GM12878 (cell line): ENCODE measurements around the gene KLF9. TPM values are rescaled to one million over a fixed set of nuclear protein-coding genes. Genes with fewer than 3 reads are reported as not detected.
A peak's percentile ranks its signal among the peaks of the same experiment; 100 is the strongest.

Experiments
- ATAC-seq: fragments of 200-7000 bp; cut with Tn5 transposase; 3 replicates; pipeline ENCODE4 v1.9.1; 2020; ENCODE audit warnings: mild to moderate bottlenecking, moderate library complexity
- BruUV-seq: library from RNA; stranded (reverse); fragments of 400-500 nt; replicated peaks from 2 replicates; lab custom pipeline; 2021; lab: Mats Ljungman, UMichigan
- CTCF ChIA-PET: fragments of 300-600 bp; sonication (Branson Sonifier 250); formaldehyde crosslinking; extraction: SDS; loops from one replicate; lab custom pipeline; 2021; ENCODE audit warnings: inconsistent platforms; lab: Yijun Ruan, JAX
- POLR2A ChIA-PET: fragments of 350-600 bp; formaldehyde crosslinking; extraction: SDS; loops from one replicate; lab custom pipeline; 2021; ENCODE audit warnings: inconsistent platforms; lab: Charles Lee
- RAD21 ChIA-PET: fragments of 300-600 bp; sonication (Branson Sonifier 250); formaldehyde crosslinking; loops from one replicate; lab custom pipeline; 2023; ENCODE audit warnings: antibody characterized with exemption; ENCODE audit not compliant: unreplicated experiment; lab: Charles Lee
- SMC1A ChIA-PET: fragments of 300-600 bp; sonication (Branson Sonifier 250); formaldehyde crosslinking; loops from one replicate; lab custom pipeline; 2023; ENCODE audit not compliant: unreplicated experiment, uncharacterized antibody; lab: Charles Lee
- DNase-seq: peaks from one replicate; pipeline ENCODE4 v3.0.0-alpha.2; 2011; ENCODE audit warnings: low read depth, low spot score
- FAIRE-seq: peaks from 3 replicates; lab custom pipeline; 2011; peaks lifted over from hg19 to GRCh38; lab: Jason Lieb, UNC
- H2AFZ ChIP-seq: 2 replicates; pipeline ENCODE4 v1.6.0; 2011; ENCODE audit warnings: low read depth, low read length, control low read depth; ENCODE audit not compliant: control insufficient read depth
- H3K27ac ChIP-seq: 2 replicates; pipeline ENCODE4 v1.5.1; 2011; ENCODE audit warnings: control low read depth; ENCODE audit not compliant: control insufficient read depth, insufficient read depth
- H3K27me3 ChIP-seq, 2 experiments: replicated peaks in 1 of 2; 2 replicates each; pipeline versions ENCODE4 v1.6.0 to v1.6.1; 2011; ENCODE audit warnings: low read length in 1 of 2; ENCODE audit not compliant: control insufficient read depth in 2 of 2, insufficient read depth in 2 of 2
- H3K36me3 ChIP-seq, 2 experiments: 2 replicates each; pipeline ENCODE4 v1.5.1; 2011; ENCODE audit warnings: low read length in 1 of 2; ENCODE audit not compliant: control insufficient read depth in 2 of 2, insufficient read depth in 2 of 2
- H3K4me1 ChIP-seq: 2 replicates; pipeline ENCODE4 v1.6.1; 2011; ENCODE audit warnings: mild to moderate bottlenecking, low read length, moderate library complexity, mixed read lengths; ENCODE audit not compliant: control insufficient read depth, insufficient read depth
- H3K4me2 ChIP-seq: 2 replicates; pipeline ENCODE4 v1.6.0; 2011; ENCODE audit warnings: control low read depth; ENCODE audit not compliant: control insufficient read depth, insufficient read depth
- H3K4me3 ChIP-seq: fragments of 200-600 bp; sonication (generic); 2 replicates; pipeline ENCODE4 v1.5.1; 2016
- H3K79me2 ChIP-seq: 2 replicates; pipeline ENCODE4 v1.6.0; 2011; ENCODE audit warnings: low read length; ENCODE audit not compliant: control insufficient read depth, insufficient read depth
- H3K9ac ChIP-seq: 2 replicates; pipeline ENCODE4 v1.8.0; 2011; ENCODE audit warnings: low read length, control low read depth, mixed read lengths; ENCODE audit not compliant: control insufficient read depth, insufficient read depth
- H3K9me3 ChIP-seq: replicated peaks from 3 replicates; pipeline ENCODE4 v1.5.1; 2011; ENCODE audit warnings: mild to moderate bottlenecking, low read length; ENCODE audit not compliant: control insufficient read depth, insufficient read depth
- H4K20me1 ChIP-seq: 2 replicates; pipeline ENCODE4 v1.6.0; 2011; ENCODE audit not compliant: control insufficient read depth, insufficient read depth
- CEBPZ ChIP-seq: fragments of 150-350 bp; IDR thresholded peaks from 2 replicates; pipeline ENCODE4 v1.6.1; 2016; ENCODE audit warnings: low read depth, low read length
- EP300 ChIP-seq, 2 experiments: fragments of 150-350 bp in 1 of 2; IDR thresholded peaks; 2 replicates each; pipeline ENCODE4 v1.6.1; 2011 to 2012; ENCODE audit warnings: low read depth in 2 of 2, low read length in 2 of 2, borderline replicate concordance in 1 of 2, improper control_type of control experiment in 1 of 2, inconsistent platforms in 1 of 2; ENCODE audit not compliant: control insufficient read depth in 1 of 2
- ETV6 ChIP-seq, 2 experiments: fragments of 450-650 bp in 1 of 2; IDR thresholded peaks in 1 of 2; conservative IDR thresholded peaks in 1 of 2; 2 replicates each; pipeline ENCODE4 v1.6.1; 2014; ENCODE audit warnings: antibody characterized with exemption in 1 of 2, borderline replicate concordance in 1 of 2, low read depth in 1 of 2, mild to moderate bottlenecking in 1 of 2, moderate library complexity in 1 of 2
- HDAC6 ChIP-seq: fragments of 200-600 bp; sonication (generic); IDR thresholded peaks from one replicate; pipeline ENCODE4 v1.8.0; 2017; ENCODE audit warnings: antibody characterized with exemption; ENCODE audit not compliant: unreplicated experiment
- IKZF2 ChIP-seq, 2 experiments: fragments of 450-650 bp; IDR thresholded peaks; 2 replicates each; pipeline ENCODE4 v1.6.1; 2017; ENCODE audit warnings: mild to moderate bottlenecking in 2 of 2, moderate library complexity in 2 of 2
- MTA2 ChIP-seq: fragments of 450-650 bp; IDR thresholded peaks from 2 replicates; pipeline ENCODE4 v1.6.1; 2016; ENCODE audit warnings: low read depth, mild to moderate bottlenecking, moderate library complexity
- NR2C1 ChIP-seq: fragments of 450-650 bp; IDR thresholded peaks from 2 replicates; pipeline ENCODE4 v1.6.1; 2017; ENCODE audit warnings: antibody characterized with exemption, mild to moderate bottlenecking, moderate library complexity
- POLR2AphosphoS5 ChIP-seq: IDR thresholded peaks from 2 replicates; pipeline ENCODE4 v1.6.1; 2011; ENCODE audit warnings: mild to moderate bottlenecking, low read length, inconsistent platforms
- RELA ChIP-seq: fragments of 450-650 bp; IDR thresholded peaks from 2 replicates; pipeline ENCODE4 v1.8.0; 2014; ENCODE audit warnings: borderline replicate concordance; ENCODE audit not compliant: partially characterized antibody
- ZBTB33 ChIP-seq: fragments of 450-650 bp; IDR thresholded peaks from 2 replicates; pipeline ENCODE4 v1.6.1; 2017; ENCODE audit warnings: mild to moderate bottlenecking
- ZBTB4 ChIP-seq: fragments of 450-650 bp; formaldehyde crosslinking; IDR thresholded peaks from 2 replicates; pipeline ENCODE4 v1.4.0; 2022; ENCODE audit warnings: mild to moderate bottlenecking, moderate library complexity
- WGBS: methylation state at CpG from one replicate; pipeline ENCODE4 v1.1.6; 2016; ENCODE audit warnings: low lambda C conversion rate; ENCODE audit not compliant: insufficient replicate concordance, insufficient coverage; ENCODE audit errors: missing lambda C conversion rate; 5-methylcytosine and 5-hydroxymethylcytosine counted together
- in situ Hi-C: fragments of 300-500 bp; cut with MboI; formaldehyde crosslinking; loops from 9 replicates; pipeline ENCODE4 v1.14.3; 2018; ENCODE audit warnings: mixed read lengths
- intact Hi-C: fragments of 100-400 bp; cut with micrococcal nuclease; formaldehyde crosslinking; loops from one replicate; pipeline ENCODE4 v1.14.2; 2022; ENCODE audit not compliant: unreplicated experiment
- polyA plus RNA-seq, 11 experiments: library from polyadenylated mRNA; depleted of rRNA in 4 of 11; unstranded in 6 of 11; stranded (reverse) in 5 of 11; fragments of >200 nt; fragmentation: Nextera tagmentation in 4 of 11; fragmentation: Illumina TruSeq in 1 of 11; extraction: Ambion mirVana in 4 of 11; extraction: Trizol in 1 of 11; gene quantifications; 1 replicate in 1 of 11; 2 replicates in 10 of 11; pipeline versions ENCODE4 v1.2.1 to v1.2.3, GENCODE V29; 2011 to 2016; ENCODE audit warnings: inconsistent platforms in 2 of 11, missing spikeins in 2 of 11, low read depth in 1 of 11
- total RNA-seq, 4 experiments: library from RNA; depleted of rRNA in 3 of 4; stranded (reverse); fragments of >200 nt in 3 of 4; fragmentation: Illumina TruSeq in 1 of 4; extraction: Trizol in 1 of 4; gene quantifications; 2 replicates each; pipeline versions ENCODE4 v1.2.1 to v1.2.3, GENCODE V29; 2013 to 2021

The KLF9 gene
- total and polyA plus RNA-seq, 10 of the 15 experiments (the other 5 are each of a cell fraction or from before 2014, with no cell fraction given): 0.09 to 0.96 (median 0.83) TPM

- in situ Hi-C loops: loop anchor here (25.0 kb wide), 2 partner anchors 1491 to 1784 kb away; partner anchors contain the start of genes ABHD17B and C9orf85
Measured at GRCh38 chr9:70421272-70422180, 7.1 kb upstream of the KLF9 start.

More at GRCh38 chr9:70421272-70422180, 7.1 kb upstream of the KLF9 start:
- CTCF ChIA-PET: interaction anchor here (0.7 to 2.2 kb wide), 6 partner anchors 11 to 181 kb away, joined by 3 to 11 read pairs (median 4); no protein-coding TSS in a partner anchor
- H3K27me3 ChIP-seq: no peaks in the 10 kb centered on the region; a peak in 1 of 4 replicates
- H2AFZ ChIP-seq: no peak overlapping the region
- POLR2A ChIA-PET: interaction anchor here (0.6 to 1.8 kb wide), 4 partner anchors 10 to 873 kb away, joined by 3 to 9 read pairs (median 4); no protein-coding TSS in a partner anchor
- H3K9ac ChIP-seq: no peak overlapping the region
- ATAC-seq: no peak
- RAD21 ChIA-PET: interaction anchor here (0.8 to 1.9 kb wide), 5 partner anchors 9 to 181 kb away, joined by 3 to 9 read pairs (median 4); no protein-coding TSS in a partner anchor
- WGBS: 25% methylated on average over 9 of the region's 9 CpGs
- H3K36me3 ChIP-seq: no peaks in the 10 kb centered on the region
- H3K27ac ChIP-seq: no peak overlapping the region
- no peak overlapping the region for H3K4me3 ChIP-seq
- H3K79me2 ChIP-seq: no peaks in the 10 kb centered on the region
- peaks cover 14% of the 10 kb centered on the region for H3K4me1 ChIP-seq
- H3K4me2 ChIP-seq: peak overlapping the region; percentile 79; the same call in 1 of the 2 replicates
- no peak for TF ChIP-seq EP300 (IDR thresholded peaks at IDR 0.05; ENCODE audit: borderline replicate concordance in 1 of 2, control insufficient read depth in 1 of 2, low read depth in 2 of 2, low read length in 2 of 2)
- no peak for TF ChIP-seq ZBTB33
- TF ChIP-seq CEBPZ: no peak
- no peak for TF ChIP-seq HDAC6
- TF ChIP-seq IKZF2 (IDR thresholded peaks at IDR 0.05): no peak
- TF ChIP-seq RELA: no peak
- TF ChIP-seq POLR2AphosphoS5: no peak
- TF ChIP-seq NR2C1: no peak
- no peak for TF ChIP-seq MTA2
- no peak for TF ChIP-seq ZBTB4 (CRISPR knock-in tag)
- TF ChIP-seq ETV6 (conservative IDR thresholded peaks at IDR 0.05 in 1 of 2, IDR thresholded peaks at IDR 0.05 in 1 of 2; ENCODE audit: borderline replicate concordance in 1 of 2, low read depth in 1 of 2): no peak
- TF ChIP-seq, all 136 proteins: peak for 0
- DNase-seq (no peak), FAIRE-seq (no peak)
- SMC1A ChIA-PET: interaction anchor here (0.6 to 2.9 kb wide), 11 partner anchors 11 to 181 kb away, joined by 3 to 10 read pairs (median 3); no protein-coding TSS in a partner anchor
- no peaks in the 10 kb centered on the region for H4K20me1 ChIP-seq
- intact Hi-C loops: loop anchor here (10.0 kb wide), 1 partner anchor 63 kb away; no protein-coding TSS in a partner anchor
- no TSS peak for BruUV-seq
- no peaks in the 10 kb centered on the region for H3K9me3 ChIP-seq
